K562 (cell line): ENCODE data around the gene ITPA. TPM values are rescaled to one million over a fixed set of nuclear protein-coding genes. Genes with fewer than 3 reads are reported as not detected.

Experiments
- ATAC-seq: fragments of 200-7000 bp; cut with Tn5 transposase; 3 replicates; pipeline ENCODE4 v1.9.1; 2020; ENCODE audit warnings: moderate library complexity
- BruUV-seq: library from RNA; stranded (reverse); fragments of 400-500 nt; replicated peaks from 2 replicates; lab custom pipeline; 2021; lab: Mats Ljungman, UMichigan
- CTCF ChIA-PET: fragments of 300-600 bp; formaldehyde crosslinking; extraction: SDS; loops from one replicate; lab custom pipeline; 2021; ENCODE audit warnings: low intra/inter-chr PET ratio; lab: Yijun Ruan, JAX
- POLR2A ChIA-PET: fragments of 300-600, 350-650 bp; sonication (Branson Sonifier 250); formaldehyde crosslinking; extraction: SDS; loops from one replicate; lab custom pipeline; 2021; ENCODE audit warnings: antibody characterized with exemption, inconsistent platforms; lab: Yijun Ruan, JAX
- DNase-seq, 4 experiments: peaks; one replicate each; pipeline versions ENCODE4 v3.0.0 to v3.0.0-alpha.2; 2011 to 2018; ENCODE audit warnings: low spot score in 3 of 4, mixed read lengths in 3 of 4; ENCODE audit errors: extremely low read depth in 1 of 4
- FAIRE-seq: peaks from 2 replicates; lab custom pipeline; 2011; peaks lifted over from hg19 to GRCh38; lab: Jason Lieb, UNC
- H2AFZ ChIP-seq: 2 replicates; pipeline ENCODE4 v1.6.0; 2011; ENCODE audit warnings: low read depth, low read length, control low read depth, inconsistent platforms
- H3K27ac ChIP-seq: fragments of 200-600 bp; 3 replicates; pipeline ENCODE4 v1.8.0; 2011; ENCODE audit warnings: low read depth, mild to moderate bottlenecking, control low read depth, inconsistent platforms, low read length, moderate library complexity, mixed read lengths; ENCODE audit errors: extremely low read depth
- H3K27me3 ChIP-seq, 2 experiments: fragments of 300-600 bp in 1 of 2; 2 replicates in 1 of 2; 3 replicates in 1 of 2; pipeline versions ENCODE4 v1.6.0 to v1.8.0; 2011; ENCODE audit warnings: inconsistent platforms in 2 of 2, low read length in 2 of 2, mild to moderate bottlenecking in 1 of 2, mixed read lengths in 1 of 2, moderate library complexity in 1 of 2; ENCODE audit not compliant: control insufficient read depth in 2 of 2, insufficient read depth in 2 of 2
- H3K36me3 ChIP-seq: fragments of 300-600 bp; 3 replicates; pipeline ENCODE4 v1.8.0; 2011; ENCODE audit warnings: mild to moderate bottlenecking, low read length, inconsistent platforms; ENCODE audit not compliant: control insufficient read depth, insufficient read depth
- H3K4me1 ChIP-seq, 2 experiments: fragments of 200-600 bp in 1 of 2; replicated peaks in 1 of 2; 2 replicates in 1 of 2; 3 replicates in 1 of 2; pipeline versions ENCODE4 v1.5.1 to v1.8.0; 2011; ENCODE audit warnings: inconsistent platforms in 2 of 2, low read length in 2 of 2, mild to moderate bottlenecking in 1 of 2, mixed read lengths in 1 of 2, moderate library complexity in 1 of 2; ENCODE audit not compliant: control insufficient read depth in 2 of 2, insufficient read depth in 2 of 2
- H3K4me2 ChIP-seq: 2 replicates; pipeline ENCODE4 v1.6.1; 2011; ENCODE audit warnings: low read length, control low read depth, inconsistent platforms, mixed read lengths; ENCODE audit not compliant: insufficient read depth
- H3K4me3 ChIP-seq: fragments of 200-600 bp; sonication (generic), shearing (Covaris generic); 2 replicates; pipeline ENCODE4 v1.5.1; 2016; ENCODE audit warnings: control low read depth, inconsistent platforms
- H3K79me2 ChIP-seq: fragments of 200-600 bp; 3 replicates; pipeline ENCODE4 v1.8.0; 2011; ENCODE audit warnings: low read length, inconsistent platforms; ENCODE audit not compliant: control insufficient read depth, insufficient read depth
- H3K9ac ChIP-seq, 2 experiments: 2 replicates each; pipeline versions ENCODE4 v1.6.0 to v1.6.1; 2011; ENCODE audit warnings: low read depth in 2 of 2, low read length in 2 of 2, control low read depth in 1 of 2, inconsistent platforms in 1 of 2, mild to moderate bottlenecking in 1 of 2, mixed read lengths in 1 of 2; ENCODE audit not compliant: insufficient read depth in 1 of 2
- H3K9me1 ChIP-seq: one replicate; pipeline ENCODE4 v1.6.0; 2011; ENCODE audit warnings: inconsistent platforms, mild to moderate bottlenecking, low read length, moderate library complexity; ENCODE audit not compliant: control insufficient read depth, insufficient read depth
- H3K9me3 ChIP-seq: replicated peaks from 2 replicates; pipeline ENCODE4 v1.5.1; 2011; ENCODE audit warnings: low read depth, low read length, inconsistent platforms; ENCODE audit not compliant: control insufficient read depth, insufficient read depth
- H4K20me1 ChIP-seq: replicated peaks from 2 replicates; pipeline ENCODE4 v1.6.1; 2011; ENCODE audit warnings: low read length, inconsistent platforms, mixed read lengths; ENCODE audit not compliant: control insufficient read depth, insufficient read depth
- ETV1 ChIP-seq: fragments of 450-650 bp; conservative IDR thresholded peaks from 2 replicates; pipeline ENCODE4 v1.6.1; 2016; ENCODE audit warnings: missing genetic modification characterization, control low read depth, low read depth, missing compliant biosample characterization
- FOXK1 ChIP-seq: sonication (generic); formaldehyde crosslinking; IDR thresholded peaks from 2 replicates; pipeline ENCODE4 v1.8.0; 2022; ENCODE audit warnings: missing genetic modification reagents, mild to moderate bottlenecking, borderline replicate concordance
- KDM1A ChIP-seq, 2 experiments: fragments of 450-650 bp; IDR thresholded peaks; 2 replicates each; pipeline ENCODE4 v1.6.1; 2016; ENCODE audit warnings: mild to moderate bottlenecking in 2 of 2
- NCOA2 ChIP-seq, 2 experiments: fragments of 450-650 bp; IDR thresholded peaks; 2 replicates each; pipeline ENCODE4 v1.6.1; 2018; ENCODE audit warnings: mild to moderate bottlenecking in 2 of 2, moderate library complexity in 1 of 2; ENCODE audit not compliant: partially characterized antibody in 2 of 2
- NFIC ChIP-seq: fragments of 450-650 bp; IDR thresholded peaks from 2 replicates; pipeline ENCODE4 v1.6.1; 2017; ENCODE audit warnings: mild to moderate bottlenecking, inconsistent platforms
- PHF21A ChIP-seq: fragments of 450-650 bp; IDR thresholded peaks from 2 replicates; pipeline ENCODE4 v1.6.1; 2017; ENCODE audit warnings: low read depth, borderline replicate concordance
- RBM17 ChIP-seq: fragments of 200-400 bp; formaldehyde crosslinking; IDR thresholded peaks from 2 replicates; pipeline ENCODE4 v1.6.1; 2017; ENCODE audit warnings: low read depth, mild to moderate bottlenecking, low read length, borderline replicate concordance
- SAFB ChIP-seq: fragments of 200-400 bp; formaldehyde crosslinking; IDR thresholded peaks from 2 replicates; pipeline ENCODE4 v1.6.1; 2017; ENCODE audit warnings: low read depth, low read length, borderline replicate concordance
- SMARCE1 ChIP-seq: fragments of 450-650 bp; IDR thresholded peaks from 2 replicates; pipeline ENCODE4 v1.7.1; 2016; ENCODE audit warnings: mild to moderate bottlenecking
- SNRNP70 ChIP-seq: fragments of 200-400 bp; formaldehyde crosslinking; optimal IDR thresholded peaks from 2 replicates; pipeline ENCODE3; 2017; ENCODE audit warnings: low read depth, low read length
- SREBF1 ChIP-seq: fragments of 150-350 bp; IDR thresholded peaks from 2 replicates; pipeline ENCODE4 v1.6.1; 2014; ENCODE audit warnings: antibody characterized with exemption, low read depth, low read length, borderline replicate concordance
- TEAD4 ChIP-seq, 2 experiments: sonication (generic) in 1 of 2; formaldehyde crosslinking in 1 of 2; IDR thresholded peaks; 2 replicates each; pipeline versions ENCODE4 v1.6.1 to v1.8.0; 2012 to 2022; ENCODE audit warnings: borderline replicate concordance in 1 of 2, inconsistent platforms in 1 of 2, low read length in 1 of 2, mild to moderate bottlenecking in 1 of 2, missing genetic modification reagents in 1 of 2
- TFE3 ChIP-seq: fragments of 450-650 bp; formaldehyde crosslinking; IDR thresholded peaks from 2 replicates; pipeline ENCODE4 v1.4.0; 2020; ENCODE audit warnings: mild to moderate bottlenecking, mixed read lengths
- ZNF583 ChIP-seq: fragments of 250-450 bp; sonication (Bioruptor Pico); IDR thresholded peaks from 2 replicates; pipeline ENCODE4 v1.4.0; 2020
- ZNF589 ChIP-seq: fragments of 200-800 bp; sonication (Bioruptor generic); IDR thresholded peaks from 2 replicates; pipeline ENCODE4 v1.6.1; 2016; ENCODE audit warnings: low read depth, missing genetic modification characterization, missing compliant biosample characterization
- WGBS: fragments of 100-300 bp; shearing (Covaris generic); methylation state at CpG from one replicate; pipeline ENCODE4 v1.1.6; 2016; ENCODE audit warnings: low coverage, mixed read lengths; ENCODE audit not compliant: insufficient coverage; ENCODE audit errors: missing lambda C conversion rate; 5-methylcytosine and 5-hydroxymethylcytosine counted together
- in situ Hi-C: fragments of 300-500 bp; cut with MboI; formaldehyde crosslinking; loops from 4 replicates; pipeline ENCODE4 v1.15.0; 2018; ENCODE audit warnings: inconsistent platforms, mixed read lengths
- intact Hi-C: fragments of 100-400 bp; cut with micrococcal nuclease; formaldehyde crosslinking; loops from 2 replicates; pipeline ENCODE4 v1.14.2; 2022
- polyA plus RNA-seq, 8 experiments: library from polyadenylated mRNA; depleted of rRNA in 4 of 8; stranded (reverse) in 5 of 8; unstranded in 3 of 8; fragments of >200 nt; fragmentation: Nextera tagmentation in 2 of 8; fragmentation: Illumina TruSeq in 1 of 8; extraction: Ambion mirVana in 2 of 8; extraction: Trizol in 1 of 8; gene quantifications; 2 replicates each; pipeline versions ENCODE4 v1.2.1 to v1.2.3, GENCODE V29; 2011 to 2014; ENCODE audit warnings: inconsistent platforms in 1 of 8, missing spikeins in 1 of 8
- total RNA-seq, 7 experiments: library from RNA; depleted of rRNA in 6 of 7; stranded (reverse); fragments of >200 nt in 6 of 7; fragmentation: Illumina TruSeq in 2 of 7; extraction: Trizol in 2 of 7; gene quantifications; 2 replicates each; pipeline versions ENCODE4 v1.2.1 to v1.2.3, GENCODE V29; 2011 to 2021; ENCODE audit warnings: low replicate concordance in 1 of 7
- TF ChIP-seq, protein P1 (sequence below): sonication (generic); formaldehyde crosslinking; IDR thresholded peaks from 2 replicates; pipeline ENCODE4 v1.5.0; 2020; ENCODE audit warnings: missing genetic modification reagents
- TF ChIP-seq, protein P2 (sequence below): IDR thresholded peaks from 2 replicates; pipeline ENCODE4 v1.6.1; 2016; ENCODE audit warnings: missing genetic modification characterization, missing compliant biosample characterization
- TF ChIP-seq, protein P3 (sequence below): fragments of 250-450 bp; sonication (Bioruptor Pico); IDR thresholded peaks from 2 replicates; pipeline ENCODE4 v1.8.0; 2022; ENCODE audit warnings: moderate library complexity, mild to moderate bottlenecking, inconsistent platforms

The ITPA gene
- total and polyA plus RNA-seq, 9 of the 15 experiments (the other 6 are each of a cell fraction or from before 2014, with no cell fraction given), result 5.0 to 79.7 (median 36.7) TPM

GRCh38 chr20:3247638-3248037, 38.3 kb downstream of the ITPA start:
- no peak for ATAC-seq
- H3K36me3 ChIP-seq, result peaks cover 3% of the 10 kb centered on the region; the same call in 1 of the 3 replicates
- H3K4me1 ChIP-seq, result peaks cover 0 to 10% of the 10 kb centered on the region in 2 experiments; a peak in 3 of 5 replicates
- in situ Hi-C loops, result no loop called here
- H3K9me3 ChIP-seq, result no peaks in the 10 kb centered on the region
- H3K9me1 ChIP-seq, result no peaks in the 10 kb centered on the region
- ChIA-PET POLR2A (interaction anchor here (0.6 to 1.2 kb wide), 2 partner anchors 15 to 81 kb away, joined by 3 to 4 read pairs; no protein-coding TSS in a partner anchor), CTCF (no interaction called here)
- no peak overlapping the region for H3K4me2 ChIP-seq
- BruUV-seq, result no TSS peak
- H3K79me2 ChIP-seq, result no peaks in the 10 kb centered on the region
- no peak overlapping the region for H3K9ac ChIP-seq
- no peak for FAIRE-seq
- no peak overlapping the region for H3K27ac ChIP-seq
- peaks cover 0 to 18% of the 10 kb centered on the region in 2 experiments; a peak in 2 of 5 replicates for H3K27me3 ChIP-seq
- H4K20me1 ChIP-seq, result 0 out of 2 replicates have a peak, but pooled peaks cover 3% of the 10 kb centered on the region
- no peak for DNase-seq
- WGBS, result 22% methylated on average over 4 of the region's 4 CpGs
- intact Hi-C loops, result no loop called here
- no peak overlapping the region for H3K4me3 ChIP-seq
- H2AFZ ChIP-seq, result no peak overlapping the region
- TF ChIP-seq, protein P1, sequence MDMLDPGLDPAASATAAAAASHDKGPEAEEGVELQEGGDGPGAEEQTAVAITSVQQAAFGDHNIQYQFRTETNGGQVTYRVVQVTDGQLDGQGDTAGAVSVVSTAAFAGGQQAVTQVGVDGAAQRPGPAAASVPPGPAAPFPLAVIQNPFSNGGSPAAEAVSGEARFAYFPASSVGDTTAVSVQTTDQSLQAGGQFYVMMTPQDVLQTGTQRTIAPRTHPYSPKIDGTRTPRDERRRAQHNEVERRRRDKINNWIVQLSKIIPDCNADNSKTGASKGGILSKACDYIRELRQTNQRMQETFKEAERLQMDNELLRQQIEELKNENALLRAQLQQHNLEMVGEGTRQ, result no peak
- TF ChIP-seq TFE3 (CRISPR knock-in tag), result no peak
- TF ChIP-seq NCOA2 (IDR thresholded peaks at IDR 0.05; ENCODE audit: partially characterized antibody in 2 of 2), result no peak
- TF ChIP-seq, protein P2, sequence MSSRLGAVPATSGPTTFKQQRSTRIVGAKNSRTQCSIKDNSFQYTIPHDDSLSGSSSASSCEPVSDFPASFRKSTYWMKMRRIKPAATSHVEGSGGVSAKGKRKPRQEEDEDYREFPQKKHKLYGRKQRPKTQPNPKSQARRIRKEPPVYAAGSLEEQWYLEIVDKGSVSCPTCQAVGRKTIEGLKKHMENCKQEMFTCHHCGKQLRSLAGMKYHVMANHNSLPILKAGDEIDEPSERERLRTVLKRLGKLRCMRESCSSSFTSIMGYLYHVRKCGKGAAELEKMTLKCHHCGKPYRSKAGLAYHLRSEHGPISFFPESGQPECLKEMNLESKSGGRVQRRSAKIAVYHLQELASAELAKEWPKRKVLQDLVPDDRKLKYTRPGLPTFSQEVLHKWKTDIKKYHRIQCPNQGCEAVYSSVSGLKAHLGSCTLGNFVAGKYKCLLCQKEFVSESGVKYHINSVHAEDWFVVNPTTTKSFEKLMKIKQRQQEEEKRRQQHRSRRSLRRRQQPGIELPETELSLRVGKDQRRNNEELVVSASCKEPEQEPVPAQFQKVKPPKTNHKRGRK (tag), result no peak
- no peak for TF ChIP-seq ZNF589 (CRISPR knock-in tag)
- TF ChIP-seq TEAD4 (IDR thresholded peaks at IDR 0.05; ENCODE audit: low read length), result no peak
- no peak for TF ChIP-seq TEAD4 (CRISPR knock-in tag; IDR thresholded peaks at IDR 0.05; ENCODE audit: borderline replicate concordance)
- TF ChIP-seq ZNF583 (CRISPR knock-in tag), result no peak
- TF ChIP-seq SREBF1, result no peak
- TF ChIP-seq SAFB, result no peak
- TF ChIP-seq ETV1 (tag), result no peak
- TF ChIP-seq, protein P3, sequence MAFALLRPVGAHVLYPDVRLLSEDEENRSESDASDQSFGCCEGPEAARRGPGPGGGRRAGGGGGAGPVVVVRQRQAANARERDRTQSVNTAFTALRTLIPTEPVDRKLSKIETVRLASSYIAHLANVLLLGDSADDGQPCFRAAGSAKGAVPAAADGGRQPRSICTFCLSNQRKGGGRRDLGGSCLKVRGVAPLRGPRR (CRISPR knock-in tag), result no peak
- TF ChIP-seq NFIC, result no peak
- no peak for TF ChIP-seq FOXK1 (CRISPR knock-in tag)
- no peak for TF ChIP-seq SMARCE1
- TF ChIP-seq KDM1A (IDR thresholded peaks at IDR 0.05), result no peak
- TF ChIP-seq SNRNP70, result no peak
- no peak for TF ChIP-seq RBM17
- TF ChIP-seq PHF21A, result no peak
